GM10248 (cell line): ENCODE measurements around the gene PIK3R2.

Experiments
- CTCF ChIA-PET: fragments of 300-600 bp; sonication (Branson Sonifier 250); formaldehyde crosslinking; extraction: SDS; loops from one replicate; lab custom pipeline; 2021; ENCODE audit warnings: antibody characterized with exemption; lab: Yijun Ruan, JAX
- POLR2A ChIA-PET: fragments of 350-650 bp; sonication (Branson Sonifier 250); formaldehyde crosslinking; extraction: SDS; loops from one replicate; lab custom pipeline; 2020; ENCODE audit warnings: antibody characterized with exemption; lab: Yijun Ruan, JAX
- DNase-seq: peaks from one replicate; pipeline ENCODE4 v3.0.0; 2012; ENCODE audit errors: extremely low spot score
- CTCF ChIP-seq: IDR thresholded peaks from 2 replicates; pipeline ENCODE4 v1.5.1; 2012; ENCODE audit warnings: mild to moderate bottlenecking, low read depth; ENCODE audit errors: extremely low read depth, missing control alignments, control extremely low read depth

The PIK3R2 gene

GRCh38 chr19:18117692-18118378 is 35.1 kb upstream of the PIK3R2 start:
- ChIA-PET CTCF (interaction anchor here (0.9 to 2.3 kb wide), 5 partner anchors 13 to 134 kb away, joined by 3 to 7 read pairs (median 6); no protein-coding TSS in a partner anchor), POLR2A (interaction anchor here (1.0 kb wide), 1 partner anchor 163 kb away, joined by 3 read pairs; no protein-coding TSS in a partner anchor)
- peak; percentile 100 for DNase-seq
- TF ChIP-seq CTCF = no peak

- CTCF ChIA-PET = interaction anchor here (1.0 to 2.9 kb wide), 9 partner anchors 12 to 180 kb away, joined by 3 to 8 read pairs (median 5); partner anchors contain the start of gene PIK3R2
- TF ChIP-seq CTCF = no peak
- no peak for DNase-seq
- POLR2A ChIA-PET = no interaction called here
Observed at GRCh38 chr19:18118420-18119012, 34.4 kb upstream of the PIK3R2 start.

GRCh38 chr19:18119013-18119716 is 33.8 kb upstream of the PIK3R2 start:
- POLR2A ChIA-PET = interaction anchor here (0.6 kb wide), 1 partner anchor 154 kb away, joined by 7 read pairs; no protein-coding TSS in a partner anchor
- no peak for TF ChIP-seq CTCF
- peak; percentile 53 for DNase-seq
- CTCF ChIA-PET = interaction anchor here (1.0 to 2.9 kb wide), 8 partner anchors 18 to 181 kb away, joined by 3 to 8 read pairs (median 5); partner anchors contain the start of gene PIK3R2

GRCh38 chr19:18119717-18120105 is 33.3 kb upstream of the PIK3R2 start:
- CTCF ChIA-PET = interaction anchor here (1.0 to 2.9 kb wide), 7 partner anchors 18 to 160 kb away, joined by 3 to 8 read pairs (median 5); partner anchors contain the start of gene PIK3R2
- TF ChIP-seq CTCF = no peak
- DNase-seq = no peak
- POLR2A ChIA-PET = interaction anchor here (0.6 kb wide), 1 partner anchor 153 kb away, joined by 7 read pairs; no protein-coding TSS in a partner anchor

- ChIA-PET CTCF (interaction anchor here (1.0 to 2.9 kb wide), 4 partner anchors 17 to 48 kb away, joined by 3 to 8 read pairs (median 4); partner anchors contain the start of gene PIK3R2), POLR2A (no interaction called here)
- DNase-seq = no peak
- TF ChIP-seq CTCF = no peak
Observed at GRCh38 chr19:18120127-18120526, 32.8 kb upstream of the PIK3R2 start.

GRCh38 chr19:18121166-18121565 is 31.8 kb upstream of the PIK3R2 start:
- DNase-seq = no peak
- CTCF ChIA-PET = interaction anchor here (1.2 to 2.9 kb wide), 2 partner anchors 8 to 16 kb away, joined by 3 to 8 read pairs; no protein-coding TSS in a partner anchor
- POLR2A ChIA-PET = no interaction called here
- TF ChIP-seq CTCF = no peak
